AG04450 (cell line): ENCODE results near the gene USP1. TPM values are rescaled to one million over a fixed set of nuclear protein-coding genes. Genes with fewer than 3 reads are reported as not detected.

ENCODE experiments used
- CTCF ChIA-PET: fragments of 300-600, 350-600 bp; formaldehyde crosslinking; extraction: SDS; loops from one replicate; lab custom pipeline; 2022; ENCODE audit warnings: antibody characterized with exemption, inconsistent platforms; lab: Charles Lee
- POLR2A ChIA-PET: fragments of 350-600 bp; formaldehyde crosslinking; extraction: SDS; loops from one replicate; lab custom pipeline; 2021; ENCODE audit warnings: antibody characterized with exemption, inconsistent platforms; lab: Yijun Ruan, JAX
- DNase-seq: peaks from one replicate; pipeline ENCODE4 v3.0.0-alpha.2; 2011; ENCODE audit warnings: low read depth, low spot score
- H3K27ac ChIP-seq: one replicate; pipeline ENCODE4 v1.5.1; 2012; ENCODE audit warnings: low read depth, low read length, control low read depth
- H3K27me3 ChIP-seq: one replicate; pipeline ENCODE4 v1.6.0; 2012; ENCODE audit warnings: low read length; ENCODE audit not compliant: control insufficient read depth, insufficient read depth
- H3K4me3 ChIP-seq: 2 replicates; pipeline ENCODE4 v1.5.1; 2011; ENCODE audit warnings: mild to moderate bottlenecking, low read depth, low read length, control low read depth
- H3K9me3 ChIP-seq: 2 replicates; pipeline ENCODE4 v1.5.1; 2012; ENCODE audit warnings: low read length; ENCODE audit not compliant: control insufficient read depth, insufficient read depth
- polyA plus RNA-seq: library from polyadenylated mRNA; depleted of rRNA; stranded (reverse); fragments of >200 nt; gene quantifications from 2 replicates; pipeline ENCODE4 v1.2.3, GENCODE V29; 2011
- TF ChIP-seq, protein P1 (sequence below): IDR thresholded peaks from 2 replicates; pipeline ENCODE4 v1.5.1; 2011; ENCODE audit warnings: low read depth, low read length, control low read depth, inconsistent platforms

USP1 gene
- polyA plus RNA-seq, 1 experiment, result 13.8 TPM

GRCh38 chr1:62467092-62467491 lies 30.2 kb downstream of the USP1 start:
- TF ChIP-seq, protein P1, sequence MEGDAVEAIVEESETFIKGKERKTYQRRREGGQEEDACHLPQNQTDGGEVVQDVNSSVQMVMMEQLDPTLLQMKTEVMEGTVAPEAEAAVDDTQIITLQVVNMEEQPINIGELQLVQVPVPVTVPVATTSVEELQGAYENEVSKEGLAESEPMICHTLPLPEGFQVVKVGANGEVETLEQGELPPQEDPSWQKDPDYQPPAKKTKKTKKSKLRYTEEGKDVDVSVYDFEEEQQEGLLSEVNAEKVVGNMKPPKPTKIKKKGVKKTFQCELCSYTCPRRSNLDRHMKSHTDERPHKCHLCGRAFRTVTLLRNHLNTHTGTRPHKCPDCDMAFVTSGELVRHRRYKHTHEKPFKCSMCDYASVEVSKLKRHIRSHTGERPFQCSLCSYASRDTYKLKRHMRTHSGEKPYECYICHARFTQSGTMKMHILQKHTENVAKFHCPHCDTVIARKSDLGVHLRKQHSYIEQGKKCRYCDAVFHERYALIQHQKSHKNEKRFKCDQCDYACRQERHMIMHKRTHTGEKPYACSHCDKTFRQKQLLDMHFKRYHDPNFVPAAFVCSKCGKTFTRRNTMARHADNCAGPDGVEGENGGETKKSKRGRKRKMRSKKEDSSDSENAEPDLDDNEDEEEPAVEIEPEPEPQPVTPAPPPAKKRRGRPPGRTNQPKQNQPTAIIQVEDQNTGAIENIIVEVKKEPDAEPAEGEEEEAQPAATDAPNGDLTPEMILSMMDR, result no peak
- ChIA-PET POLR2A (no interaction called here), CTCF (no interaction called here)
- no peak for DNase-seq
- Histone ChIP-seq H3K27me3 (no peaks in the 10 kb centered on the region), H3K27ac (no peak overlapping the region), H3K4me3 (no peak overlapping the region), H3K9me3 (no peaks in the 10 kb centered on the region)

GRCh38 chr1:62476525-62477219 lies 39.8 kb downstream of the USP1 start:
- ChIA-PET CTCF (no interaction called here), POLR2A (no interaction called here)
- TF ChIP-seq, protein P1, result no peak
- no peaks in the 10 kb centered on the region for H3K9me3 ChIP-seq
- no peaks in the 10 kb centered on the region for H3K27me3 ChIP-seq
- no peak overlapping the region for H3K4me3 ChIP-seq
- H3K27ac ChIP-seq, result no peak overlapping the region
- DNase-seq, result no peak

DNA sequence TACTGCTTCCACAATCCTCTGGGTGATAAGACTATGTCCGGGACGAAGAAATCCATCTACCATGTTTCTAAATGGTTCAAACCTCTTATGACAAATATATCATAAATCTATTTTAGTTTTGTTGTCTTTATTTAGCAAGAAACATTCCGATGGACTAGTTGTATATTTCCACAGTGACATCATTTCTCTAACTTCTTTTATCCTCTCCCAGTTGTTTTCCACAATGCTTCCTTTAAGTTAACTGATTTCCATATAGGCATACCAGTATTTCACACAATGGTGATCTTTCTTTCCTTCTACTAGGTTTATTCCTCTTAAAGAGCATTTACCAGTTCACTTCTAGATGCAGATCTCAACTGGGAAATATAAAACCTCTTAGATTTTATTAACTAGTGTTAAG lies 44.8 kb downstream of the USP1 start:
- TF ChIP-seq, protein P1, result no peak
- no peak overlapping the region for H3K4me3 ChIP-seq
- no peak for DNase-seq
- no peaks in the 10 kb centered on the region for H3K9me3 ChIP-seq
- H3K27ac ChIP-seq, result no peak overlapping the region
- H3K27me3 ChIP-seq, result no peaks in the 10 kb centered on the region
- POLR2A ChIA-PET, result no interaction called here
- CTCF ChIA-PET, result no interaction called here

- Histone ChIP-seq H3K9me3 (no peaks in the 10 kb centered on the region), H3K4me3 (no peak overlapping the region), H3K27ac (no peak overlapping the region), H3K27me3 (no peaks in the 10 kb centered on the region)
- TF ChIP-seq, protein P1, result no peak
- ChIA-PET POLR2A (no interaction called here), CTCF (interaction anchor here (1.2 to 1.5 kb wide), 2 partner anchors 23 to 46 kb away, joined by 3 read pairs; no protein-coding TSS in a partner anchor)
- DNase-seq, result no peak
Measured at GRCh38 chr1:62484824-62485468, 48.1 kb downstream of the USP1 start.

- Histone ChIP-seq H3K27me3 (no peaks in the 10 kb centered on the region), H3K4me3 (no peak overlapping the region), H3K27ac (no peak overlapping the region), H3K9me3 (no peaks in the 10 kb centered on the region)
- POLR2A ChIA-PET, result no interaction called here
- CTCF ChIA-PET, result interaction anchor here (1.3 to 1.9 kb wide), 2 partner anchors 9 to 22 kb away, joined by 3 to 5 read pairs; no protein-coding TSS in a partner anchor
- DNase-seq, result no peak
- TF ChIP-seq, protein P1, result no peak
Measured at GRCh38 chr1:62487956-62488355, 51.1 kb downstream of the USP1 start.
